Nephron (organoid): ENCODE results near the gene ECEL1.
A peak's percentile ranks its signal among the peaks of the same experiment; 100 is the strongest.

Experiments used
- H3K27ac Mint-ChIP-seq, 3 experiments: 2 replicates each; pipeline ENCODE4 v1.8.0; 2020; ENCODE audit warnings: mixed read lengths in 3 of 3, mild to moderate bottlenecking in 2 of 3, moderate library complexity in 1 of 3
- H3K27me3 Mint-ChIP-seq: 2 replicates; pipeline ENCODE4 v1.8.0; 2021; ENCODE audit warnings: low read depth, mild to moderate bottlenecking, moderate library complexity, mixed read lengths
- H3K36me3 Mint-ChIP-seq: 2 replicates; pipeline ENCODE4 v1.8.0; 2020; ENCODE audit warnings: low read depth, mixed read lengths
- H3K4me1 Mint-ChIP-seq: 2 replicates; pipeline ENCODE4 v1.8.0; 2020; ENCODE audit warnings: mixed read lengths
- H3K4me3 Mint-ChIP-seq, 3 experiments: 2 replicates each; pipeline ENCODE4 v1.8.0; 2020; ENCODE audit warnings: mild to moderate bottlenecking in 3 of 3, mixed read lengths in 3 of 3, moderate library complexity in 2 of 3
- H3K9me3 Mint-ChIP-seq: 2 replicates; pipeline ENCODE4 v1.8.0; 2020; ENCODE audit warnings: mixed read lengths
- CTCF ChIP-seq, 3 experiments: fragments of 200-600 bp; sonication (generic); IDR thresholded peaks; one replicate each; pipeline ENCODE4 v1.5.0; 2021; ENCODE audit warnings: antibody characterized with exemption in 3 of 3; ENCODE audit not compliant: unreplicated experiment in 3 of 3

ECEL1 gene

GRCh38 chr2:232527905-232528470 is 40.4 kb upstream of the ECEL1 start:
- peaks cover 41% of the 10 kb centered on the region for H3K27me3 Mint-ChIP-seq
- H3K36me3 Mint-ChIP-seq, result no peaks in the 10 kb centered on the region
- TF ChIP-seq CTCF (IDR thresholded peaks at IDR 0.05; ENCODE audit: unreplicated experiment in 3 of 3), result no peak
- H3K4me3 Mint-ChIP-seq, result peak overlapping the region in 2 of 3 experiments; percentile 65 to 86
- no peaks in the 10 kb centered on the region for H3K9me3 Mint-ChIP-seq
- peaks cover 40% of the 10 kb centered on the region for H3K4me1 Mint-ChIP-seq
- peak overlapping the region; percentile 6 to 55 (median 22) for H3K27ac Mint-ChIP-seq

GRCh38 chr2:232526372-232526941 is 38.8 kb upstream of the ECEL1 start:
- Mint-ChIP-seq H3K9me3 (no peaks in the 10 kb centered on the region), H3K36me3 (no peaks in the 10 kb centered on the region), H3K27ac (peak overlapping the region in 1 of 3 experiments; percentile 53), H3K27me3 (peaks cover 47% of the 10 kb centered on the region), H3K4me3 (peak overlapping the region; percentile 65 to 86 (median 78)), H3K4me1 (peaks cover 33% of the 10 kb centered on the region)
- no peak for TF ChIP-seq CTCF (IDR thresholded peaks at IDR 0.05; ENCODE audit: unreplicated experiment in 3 of 3)

GRCh38 chr2:232525791-232526371 is 38.2 kb upstream of the ECEL1 start, which contains the start of gene CHRND:
Gene CHRND, plus strand, starts transcription at chr2:232526160. Its CDS starts 56 bp downstream, at chr2:232526216.
- Mint-ChIP-seq H3K9me3 (no peaks in the 10 kb centered on the region), H3K4me3 (peak within 1 kb of the TSS; percentile 65 to 86 (median 78)), H3K27ac (peak within 1 kb of the TSS in 2 of 3 experiments; percentile 61 to 86), H3K36me3 (no peaks in the 10 kb centered on the region), H3K4me1 (peaks cover 33% of the 10 kb centered on the region), H3K27me3 (peaks cover 53% of the 10 kb centered on the region)
- TF ChIP-seq CTCF (IDR thresholded peaks at IDR 0.05; ENCODE audit: unreplicated experiment in 3 of 3), result no peak

GRCh38 chr2:232525199-232525598 is 37.6 kb upstream of the ECEL1 start:
- no peak overlapping the region for H3K27ac Mint-ChIP-seq
- H3K36me3 Mint-ChIP-seq, result no peaks in the 10 kb centered on the region
- H3K4me3 Mint-ChIP-seq, result no peak overlapping the region
- TF ChIP-seq CTCF (IDR thresholded peaks at IDR 0.05; ENCODE audit: unreplicated experiment in 3 of 3), result no peak
- peaks cover 33% of the 10 kb centered on the region for H3K4me1 Mint-ChIP-seq
- H3K9me3 Mint-ChIP-seq, result no peaks in the 10 kb centered on the region
- peaks cover 54% of the 10 kb centered on the region for H3K27me3 Mint-ChIP-seq

GRCh38 chr2:232524771-232525170 is 37.1 kb upstream of the ECEL1 start:
- TF ChIP-seq CTCF (IDR thresholded peaks at IDR 0.05; ENCODE audit: unreplicated experiment in 3 of 3), result no peak
- no peaks in the 10 kb centered on the region for H3K36me3 Mint-ChIP-seq
- H3K4me3 Mint-ChIP-seq, result peak overlapping the region in 1 of 3 experiments; percentile 73
- no peaks in the 10 kb centered on the region for H3K9me3 Mint-ChIP-seq
- H3K27me3 Mint-ChIP-seq, result peaks cover 56% of the 10 kb centered on the region
- H3K27ac Mint-ChIP-seq, result no peak overlapping the region
- peaks cover 33% of the 10 kb centered on the region for H3K4me1 Mint-ChIP-seq
